ENCODE data around the gene EFCAB8. TPM values are rescaled to one million over a fixed set of nuclear protein-coding genes. Genes with fewer than 3 reads are reported as not detected.
"Not testable (repeated sequence)": the region's sequence is repeated elsewhere in the genome, so short reads cannot be mapped to it uniquely, and the experiment has no call there.

The EFCAB8 gene
- total RNA-seq, 2 donors from 2014 or later = 0.26 TPM; not detected in 1

- no peaks in the 10 kb centered on the region for H3K4me1 ChIP-seq
- no peak overlapping the region for H3K4me3 ChIP-seq
- no peaks in the 10 kb centered on the region for H3K36me3 ChIP-seq (replicated peaks in 1 of 2; ENCODE audit: insufficient read depth in 1 of 2, low read depth in 2 of 2)
- no peak for ATAC-seq
- H3K27ac ChIP-seq = no peak overlapping the region
- DNase-seq = no peak
- WGBS, 2 donors = 56 to 63% methylated on average over 6 of the region's 6 CpGs
- no peaks in the 10 kb centered on the region for H3K27me3 ChIP-seq
- H3K9me3 ChIP-seq = no peaks in the 10 kb centered on the region
- TF ChIP-seq CTCF (IDR thresholded peaks at IDR 0.05) (no peak), POLR2A (IDR thresholded peaks at IDR 0.05) (no peak)
- intact Hi-C loops (cut with DNase I) = no loop called here
Measured at GRCh38 chr20:32971703-32972161, 113.0 kb downstream of the EFCAB8 start.

GRCh38 chr20:32972181-32973076 is 113.7 kb downstream of the EFCAB8 start:
- Histone ChIP-seq H3K4me1 (no peaks in the 10 kb centered on the region), H3K27me3 (no peaks in the 10 kb centered on the region), H3K4me3 (no peak overlapping the region), H3K27ac (no peak overlapping the region), H3K9me3 (no peaks in the 10 kb centered on the region), H3K36me3 (replicated peaks in 1 of 2; ENCODE audit: insufficient read depth in 1 of 2, low read depth in 2 of 2) (no peaks in the 10 kb centered on the region)
- intact Hi-C loops (cut with DNase I) = no loop called here
- ATAC-seq = no peak
- WGBS, 2 donors = 64 to 69% methylated on average over 7 to 13 of the region's 13 CpGs
- TF ChIP-seq CTCF (IDR thresholded peaks at IDR 0.05) = no peak
- no peak for TF ChIP-seq POLR2A (IDR thresholded peaks at IDR 0.05)
- peak in 1 of 4 donors; percentile 30 for DNase-seq

DNA sequence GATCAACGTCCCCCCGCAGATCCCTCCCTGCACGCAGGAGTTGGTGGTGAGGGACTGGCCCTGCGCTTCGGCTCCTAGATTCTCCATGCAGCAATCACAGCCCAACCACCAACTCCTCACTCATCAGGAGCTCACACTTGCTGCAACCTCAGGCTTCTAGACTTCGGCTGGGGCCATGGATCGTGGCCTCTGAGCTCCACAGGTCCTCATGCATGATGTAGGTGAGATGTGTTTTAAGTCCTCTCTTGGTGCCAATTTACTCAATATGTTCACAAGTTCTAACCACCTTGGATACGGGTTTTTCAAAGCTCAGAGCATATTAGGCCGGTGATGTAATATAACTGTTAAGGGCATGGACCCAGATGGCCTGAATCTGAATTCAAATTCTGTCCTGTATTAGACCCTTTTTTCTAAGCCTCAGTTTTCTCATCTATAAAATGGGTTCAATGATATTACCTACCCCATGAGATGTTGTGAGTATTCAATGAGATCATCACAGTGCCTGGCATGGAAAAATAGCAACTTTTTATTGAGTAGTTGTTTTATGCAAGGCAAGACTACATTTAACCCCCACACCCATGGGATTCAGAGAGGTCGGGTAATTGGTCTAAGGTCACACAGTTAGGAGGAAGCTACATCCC is 114.5 kb downstream of the EFCAB8 start:
- TF ChIP-seq POLR2A (IDR thresholded peaks at IDR 0.05) = no peak
- intact Hi-C loops (cut with DNase I) = no loop called here
- H3K27me3 ChIP-seq = no peaks in the 10 kb centered on the region
- no peaks in the 10 kb centered on the region for H3K36me3 ChIP-seq (replicated peaks in 1 of 2; ENCODE audit: insufficient read depth in 1 of 2, low read depth in 2 of 2)
- no peaks in the 10 kb centered on the region for H3K9me3 ChIP-seq
- H3K4me3 ChIP-seq = no peak overlapping the region
- no peak for ATAC-seq
- WGBS, 2 donors = 77 to 79% methylated on average over 10 of the region's 10 CpGs
- DNase-seq = no peak
- H3K27ac ChIP-seq = no peak overlapping the region
- no peaks in the 10 kb centered on the region for H3K4me1 ChIP-seq

- WGBS, 2 donors = 78 to 82% methylated on average over 8 to 9 of the region's 9 CpGs
- H3K27me3 ChIP-seq; H3K36me3 ChIP-seq (replicated peaks in 1 of 2; ENCODE audit: insufficient read depth in 1 of 2, low read depth in 2 of 2); H3K4me3 ChIP-seq; H3K4me1 ChIP-seq; intact Hi-C loops (cut with DNase I); ATAC-seq; H3K27ac ChIP-seq; H3K9me3 ChIP-seq; DNase-seq: not testable (repeated sequence)
Measured at GRCh38 chr20:32974204-32975064, 115.7 kb downstream of the EFCAB8 start.

DNA sequence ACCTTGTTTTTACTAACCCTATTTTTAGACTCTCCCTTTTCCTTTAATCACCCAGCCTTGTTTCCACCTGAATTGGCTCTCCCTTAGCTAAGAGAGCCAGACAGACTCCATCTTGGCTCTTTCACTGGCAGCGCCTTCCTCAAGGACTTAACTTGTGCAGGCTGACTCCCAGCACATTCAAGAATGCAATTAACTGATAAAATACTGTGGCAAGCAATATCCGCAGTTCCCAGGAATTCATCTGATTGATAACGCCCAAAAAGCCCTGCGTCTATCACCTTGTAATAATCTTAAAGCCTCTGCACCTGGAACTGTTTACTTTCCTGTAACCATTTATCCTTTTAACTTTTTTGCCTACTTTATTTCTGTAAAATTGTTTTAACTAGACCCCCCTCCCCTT is 116.4 kb downstream of the EFCAB8 start:
- H3K9me3 ChIP-seq; intact Hi-C loops (cut with DNase I); DNase-seq; H3K4me1 ChIP-seq; H3K27me3 ChIP-seq; ATAC-seq; H3K4me3 ChIP-seq; H3K27ac ChIP-seq; H3K36me3 ChIP-seq (replicated peaks in 1 of 2; ENCODE audit: insufficient read depth in 1 of 2, low read depth in 2 of 2): not testable (repeated sequence)
- 22 to 26% methylated on average over 4 of the region's 4 CpGs for WGBS, 2 donors

Data from body of pancreas (tissue), 4 donors.